GM06990 (cell line): Measurements from ENCODE around the gene PMPCA.

Experiments used
- DNase-seq: peaks from one replicate; pipeline ENCODE4 v3.0.0-alpha.2; 2011; ENCODE audit not compliant: insufficient read length; ENCODE audit errors: extremely low read depth
- H3K27me3 ChIP-seq: replicated peaks from 2 replicates; pipeline ENCODE4 v1.6.0; 2011; ENCODE audit warnings: low read length; ENCODE audit not compliant: control insufficient read depth, insufficient read depth
- H3K36me3 ChIP-seq: 2 replicates; pipeline ENCODE4 v1.5.1; 2011; ENCODE audit warnings: low read length; ENCODE audit not compliant: control insufficient read depth, insufficient read depth
- H3K4me3 ChIP-seq: replicated peaks from 2 replicates; pipeline ENCODE4 v1.5.1; 2011; ENCODE audit warnings: low read depth, mild to moderate bottlenecking, control low read depth, low read length
- CTCF ChIP-seq: IDR thresholded peaks from 2 replicates; pipeline ENCODE4 v1.5.1; 2011; ENCODE audit warnings: low read length, control low read depth, mild to moderate bottlenecking, inconsistent platforms; ENCODE audit not compliant: insufficient read depth, poor library complexity, severe bottlenecking

The PMPCA gene

GRCh38 chr9:136368190-136368589, 42.3 kb upstream of the PMPCA start:
- Histone ChIP-seq H3K36me3 (no peaks in the 10 kb centered on the region; the same call in 1 of the 2 replicates), H3K4me3 (no peak overlapping the region), H3K27me3 (no peaks in the 10 kb centered on the region)
- TF ChIP-seq CTCF, result no peak
- DNase-seq, result no peak

- no peaks in the 10 kb centered on the region; the same call in 1 of the 2 replicates for H3K36me3 ChIP-seq
These were observed 40.4 kb upstream of the PMPCA start for GRCh38 chr9:136370037-136370436.

GRCh38 chr9:136370687-136371532, 39.5 kb upstream of the PMPCA start:
- H3K27me3 ChIP-seq, result no peaks in the 10 kb centered on the region
- TF ChIP-seq CTCF, result no peak
- no peak overlapping the region for H3K4me3 ChIP-seq
- peaks cover 5% of the 10 kb centered on the region for H3K36me3 ChIP-seq
- no peak for DNase-seq

More at GRCh38 chr9:136370037-136370436, 40.4 kb upstream of the PMPCA start:
- Histone ChIP-seq H3K4me3 (no peak overlapping the region), H3K27me3 (no peaks in the 10 kb centered on the region)
- DNase-seq, result no peak
- TF ChIP-seq CTCF, result no peak

DNA sequence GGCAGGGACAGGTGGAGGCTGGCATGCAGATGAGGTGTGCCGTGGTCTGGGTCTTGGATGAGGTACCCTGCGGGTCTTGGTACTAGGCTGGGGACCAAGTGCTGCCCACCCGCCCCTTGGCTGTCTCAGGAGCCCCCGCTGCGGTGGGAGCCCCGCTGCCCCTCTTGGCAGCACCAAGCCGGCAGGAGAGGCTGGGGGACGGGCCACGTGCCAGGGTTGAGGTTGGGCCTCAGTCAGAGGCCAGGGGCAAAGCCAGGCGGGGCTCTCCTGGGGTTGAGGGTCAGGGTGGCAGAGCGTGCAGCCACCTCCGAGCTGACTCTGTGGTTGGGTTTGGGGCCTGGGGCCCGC, 39.0 kb upstream of the PMPCA start:
- TF ChIP-seq CTCF, result no peak
- H3K36me3 ChIP-seq, result peaks cover 9% of the 10 kb centered on the region

DNA sequence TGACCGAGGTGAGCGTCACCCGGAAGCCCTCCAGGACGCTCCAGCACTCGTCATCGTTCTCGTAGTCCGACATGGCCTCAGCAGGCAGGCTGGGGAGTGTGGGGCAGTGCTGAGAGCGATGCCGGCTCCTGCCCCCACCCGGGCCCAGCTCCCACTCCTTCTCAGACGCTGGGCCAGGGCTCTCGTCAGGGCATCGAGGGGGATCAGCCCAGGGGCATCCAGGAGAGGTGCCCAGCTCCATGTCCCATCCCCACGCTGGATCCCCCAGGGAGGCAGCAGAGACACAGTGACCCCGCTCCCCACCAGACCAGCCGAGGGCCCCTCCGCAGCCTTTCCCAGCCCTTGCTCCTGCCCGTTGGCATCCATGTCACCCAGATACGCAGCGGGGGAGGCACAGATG, 38.5 kb upstream of the PMPCA start:
- TF ChIP-seq CTCF, result no peak
- H3K27me3 ChIP-seq, result no peaks in the 10 kb centered on the region
- peak overlapping the region; percentile 60 for H3K4me3 ChIP-seq
- peaks cover 9% of the 10 kb centered on the region for H3K36me3 ChIP-seq
- DNase-seq, result no peak

More for the DNA sequence above, 39.0 kb upstream of the PMPCA start:
- no peak overlapping the region for H3K4me3 ChIP-seq
- no peaks in the 10 kb centered on the region for H3K27me3 ChIP-seq
- no peak for DNase-seq
